Gastroesophageal sphincter (tissue), 3 donors: ENCODE results near the gene ZCWPW1.

Experiments used
- CTCF ChIP-seq, 4 experiments: fragments of 200-600 bp in 2 of 4; fragments of 450-650 bp in 2 of 4; sonication (generic) in 1 of 4; IDR thresholded peaks; one replicate each; pipeline ENCODE4 v1.5.1; 2017 to 2019; ENCODE audit warnings: antibody characterized with exemption in 4 of 4, mild to moderate bottlenecking in 2 of 4, moderate library complexity in 2 of 4
- EP300 ChIP-seq: sonication (generic); formaldehyde crosslinking; IDR thresholded peaks from one replicate; pipeline ENCODE4 v1.6.1; 2017; ENCODE audit warnings: antibody characterized with exemption, mild to moderate bottlenecking
- POLR2A ChIP-seq, 2 donors: fragments of 450-650 bp; IDR thresholded peaks; one replicate each; pipeline ENCODE4 v1.6.1; 2017; ENCODE audit warnings: antibody characterized with exemption in 2 of 2, mild to moderate bottlenecking in 2 of 2, moderate library complexity in 1 of 2
- POLR2AphosphoS5 ChIP-seq: sonication (generic); formaldehyde crosslinking; IDR thresholded peaks from one replicate; pipeline ENCODE4 v1.6.1; 2017; ENCODE audit warnings: antibody characterized with exemption

- TF ChIP-seq POLR2A (IDR thresholded peaks at IDR 0.05): no peak
- TF ChIP-seq CTCF (IDR thresholded peaks at IDR 0.05): no peak
- no peak for TF ChIP-seq EP300
- TF ChIP-seq POLR2AphosphoS5: no peak
These were observed 5.2 kb upstream of the ZCWPW1 start for GRCh38 chr7:100433592-100434296.
